Uterus (tissue), 4 donors: ENCODE measurements around the gene GLOD4. TPM values are rescaled to one million over a fixed set of nuclear protein-coding genes. Genes with fewer than 3 reads are reported as not detected.

ENCODE experiments used
- DNase-seq, 2 donors: peaks; one replicate each; pipeline ENCODE4 v3.0.0-alpha.2; 2019 to 2020
- H3K27ac ChIP-seq, 2 donors: fragments of 200-600 bp; sonication (generic); 1 replicate in 1 of 2; 2 replicates in 1 of 2; pipeline ENCODE4 v1.5.1; 2016 to 2018
- H3K27me3 ChIP-seq, 2 donors: fragments of 200-600 bp; sonication (generic); one replicate each; pipeline ENCODE4 v1.5.1; 2018 to 2019; ENCODE audit warnings: control low read depth in 1 of 2
- H3K36me3 ChIP-seq, 2 donors: fragments of 200-600 bp; sonication (generic); one replicate each; pipeline ENCODE4 v1.5.1; 2019; ENCODE audit warnings: control low read depth in 1 of 2
- H3K4me1 ChIP-seq, 2 donors: fragments of 200-600 bp; sonication (generic); one replicate each; pipeline ENCODE4 v1.5.1; 2018 to 2019; ENCODE audit warnings: control low read depth in 1 of 2
- H3K4me3 ChIP-seq, 2 donors: fragments of 200-600 bp; sonication (generic); 1 replicate in 1 of 2; 2 replicates in 1 of 2; pipeline ENCODE4 v1.5.1; 2018 to 2019; ENCODE audit warnings: mild to moderate bottlenecking in 1 of 2
- H3K9me3 ChIP-seq, 2 donors: fragments of 200-600 bp; sonication (generic); one replicate each; pipeline ENCODE4 v1.5.1; 2019; ENCODE audit warnings: control low read depth in 1 of 2
- CTCF ChIP-seq, 4 experiments: fragments of 200-600 bp in 2 of 4; fragments of 450-650 bp in 2 of 4; sonication (generic) in 2 of 4; IDR thresholded peaks; one replicate each; pipeline ENCODE4 v1.5.1; 2016 to 2019; ENCODE audit warnings: antibody characterized with exemption in 4 of 4, mild to moderate bottlenecking in 2 of 4, moderate library complexity in 1 of 4
- POLR2A ChIP-seq, 2 donors: fragments of 450-650 bp; IDR thresholded peaks; one replicate each; pipeline ENCODE4 v1.6.1; 2016; ENCODE audit warnings: antibody characterized with exemption in 2 of 2, mild to moderate bottlenecking in 1 of 2, moderate library complexity in 1 of 2
- intact Hi-C: fragments of 100-400 bp; cut with DNase I; formaldehyde crosslinking; loops from one replicate; pipeline ENCODE4 v1.15.1; 2023; ENCODE audit warnings: low total_unique reads
- total RNA-seq, 4 donors: library from RNA; depleted of rRNA in 3 of 4; stranded (reverse); fragments of >200 nt in 3 of 4; gene quantifications; one replicate each; pipeline versions ENCODE4 v1.1.0 to v1.2.4, GENCODE V29; 2014 to 2023
- donor health status: DM: yes; HTN: yes; CAD: no.

GLOD4 gene
- total RNA-seq, 4 donors from 2014 or later = 16.4 to 77.4 (median 35.8) TPM

- intact Hi-C loops = no loop called here
- no peaks in the 10 kb centered on the region for H3K36me3 ChIP-seq
Measured at GRCh38 chr17:814371-814770, 32.3 kb upstream of the GLOD4 start.

GRCh38 chr17:812638-813204, 30.6 kb upstream of the GLOD4 start:
- Histone ChIP-seq H3K4me3 (no peak overlapping the region), H3K9me3 (no peaks in the 10 kb centered on the region), H3K4me1 (no peaks in the 10 kb centered on the region), H3K27me3 (no peaks in the 10 kb centered on the region), H3K27ac (no peak overlapping the region), H3K36me3 (no peaks in the 10 kb centered on the region)
- TF ChIP-seq CTCF (IDR thresholded peaks at IDR 0.05) = no peak
- TF ChIP-seq POLR2A (IDR thresholded peaks at IDR 0.05) = no peak
- no peak for DNase-seq
- intact Hi-C loops = no loop called here

More at GRCh38 chr17:814371-814770, 32.3 kb upstream of the GLOD4 start:
- TF ChIP-seq CTCF (IDR thresholded peaks at IDR 0.05) = no peak
- no peak overlapping the region for H3K27ac ChIP-seq
- no peaks in the 10 kb centered on the region for H3K9me3 ChIP-seq
- no peaks in the 10 kb centered on the region for H3K4me1 ChIP-seq
- no peak for DNase-seq
- H3K27me3 ChIP-seq = no peaks in the 10 kb centered on the region
- H3K4me3 ChIP-seq = no peak overlapping the region

- Histone ChIP-seq H3K9me3 (no peaks in the 10 kb centered on the region), H3K4me1 (no peaks in the 10 kb centered on the region), H3K36me3 (no peaks in the 10 kb centered on the region), H3K27me3 (no peaks in the 10 kb centered on the region), H3K27ac (no peak overlapping the region), H3K4me3 (no peak overlapping the region)
- no peak for DNase-seq
- no peak for TF ChIP-seq CTCF (IDR thresholded peaks at IDR 0.05)
- TF ChIP-seq POLR2A (IDR thresholded peaks at IDR 0.05) = no peak
- intact Hi-C loops = no loop called here
Measured at GRCh38 chr17:811051-811784, 29.1 kb upstream of the GLOD4 start.

GRCh38 chr17:807523-808294, 25.6 kb upstream of the GLOD4 start:
- Histone ChIP-seq H3K36me3 (no peaks in the 10 kb centered on the region), H3K4me1 (no peaks in the 10 kb centered on the region), H3K27ac (no peak overlapping the region), H3K9me3 (no peaks in the 10 kb centered on the region), H3K4me3 (no peak overlapping the region), H3K27me3 (no peaks in the 10 kb centered on the region)
- intact Hi-C loops = no loop called here
- DNase-seq = no peak
- TF ChIP-seq POLR2A (IDR thresholded peaks at IDR 0.05) = no peak
- no peak for TF ChIP-seq CTCF (IDR thresholded peaks at IDR 0.05)
